NT2/D1 (cell line): ENCODE results near the gene DUSP7.

Experiments used
- SUZ12 ChIP-seq: IDR thresholded peaks from 2 replicates; pipeline ENCODE4 v1.6.1; 2011; ENCODE audit not compliant: insufficient read length, insufficient read depth; ENCODE audit errors: extremely low read depth
- YY1 ChIP-seq: IDR thresholded peaks from 2 replicates; pipeline ENCODE4 v1.6.1; 2011; ENCODE audit not compliant: insufficient read length, insufficient read depth

DNA sequence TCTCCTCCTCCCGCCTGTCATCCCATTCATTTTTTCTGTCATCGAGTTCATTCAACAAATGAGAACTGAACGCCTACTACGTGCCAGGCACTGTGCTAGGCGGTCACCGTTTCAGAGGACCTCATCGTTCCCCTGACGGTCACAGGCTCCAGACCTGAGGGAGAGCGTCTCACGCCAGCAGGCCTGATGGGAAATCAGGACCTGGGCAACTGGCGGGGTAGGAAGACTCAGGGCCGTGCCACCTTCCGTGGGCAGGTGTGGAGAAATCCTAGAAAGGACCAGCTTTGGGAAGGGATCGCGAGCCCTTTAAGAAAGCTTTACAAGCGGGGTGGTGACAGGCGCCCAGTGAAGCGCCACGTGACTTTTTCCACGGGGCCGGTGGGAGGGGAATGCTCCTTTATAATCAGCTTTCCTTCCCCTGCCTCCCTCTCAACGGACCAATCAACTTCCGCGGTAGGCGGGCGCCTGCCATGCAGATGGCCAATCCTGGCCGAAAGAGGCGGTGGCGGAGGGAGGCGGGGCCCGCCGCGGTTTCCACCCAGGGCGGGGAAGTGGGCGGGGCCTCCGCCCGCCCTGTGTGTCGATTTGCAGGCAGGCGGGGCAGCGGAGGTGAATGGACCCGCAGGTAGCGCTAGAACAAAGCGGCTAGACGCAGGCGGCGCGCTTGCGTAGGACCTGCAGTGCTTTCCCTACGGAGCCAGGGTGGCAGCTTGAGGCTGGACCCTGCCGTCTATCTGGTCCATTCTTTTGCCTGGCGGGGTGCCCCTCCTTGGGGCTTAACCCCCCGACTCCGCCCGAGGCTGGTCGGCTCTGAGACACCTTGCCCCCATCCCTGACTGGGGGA, 819 bp upstream of the DUSP7 start:
- TF ChIP-seq YY1 = no peak
- no peak for TF ChIP-seq SUZ12
